GM13977 (cell line): ENCODE data around the gene SPON1.
"Not testable (repeated sequence)": the region's sequence is repeated elsewhere in the genome, so short reads cannot be mapped to it uniquely, and the experiment has no call there.

Experiments
- DNase-seq: peaks from one replicate; pipeline ENCODE4 v3.0.0; 2012; ENCODE audit warnings: low spot score
- in situ Hi-C: fragments of 300-500 bp; cut with MboI; formaldehyde crosslinking; loops from one replicate; pipeline ENCODE4 v1.12.0; 2022; ENCODE audit warnings: low sequenced_read_pairs, low pct_unique_long_range_greater_than_20kb, mixed read lengths, inconsistent platforms; ENCODE audit not compliant: unreplicated experiment
- TF ChIP-seq, protein P1 (sequence below): IDR thresholded peaks from 2 replicates; pipeline ENCODE4 v1.5.1; 2012; ENCODE audit warnings: mild to moderate bottlenecking, control low read depth; ENCODE audit not compliant: insufficient read depth; ENCODE audit errors: extremely low read depth, missing control alignments

Gene SPON1

DNA sequence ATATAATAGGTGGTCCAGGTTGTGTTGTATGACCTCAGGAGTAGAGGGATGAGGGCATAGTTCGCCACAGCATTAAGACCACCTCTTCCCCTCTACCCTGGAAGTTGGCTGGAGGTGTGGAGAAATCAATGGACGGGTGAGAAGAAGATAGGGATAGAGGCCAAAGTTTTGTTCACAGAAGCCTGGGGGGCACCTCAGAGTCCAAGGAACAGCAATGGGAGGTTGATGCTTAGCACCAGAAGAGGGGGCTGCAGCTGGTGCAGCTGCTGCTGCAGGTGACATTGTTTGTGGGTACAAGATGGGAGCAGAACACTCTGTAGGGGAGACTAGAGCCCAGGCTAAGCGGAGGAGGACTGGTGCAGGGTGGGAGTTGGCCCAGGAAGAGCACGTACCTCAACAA lies 31.2 kb upstream of the SPON1 start:
- DNase-seq, result no peak
- in situ Hi-C loops, result no loop called here
- TF ChIP-seq, protein P1, sequence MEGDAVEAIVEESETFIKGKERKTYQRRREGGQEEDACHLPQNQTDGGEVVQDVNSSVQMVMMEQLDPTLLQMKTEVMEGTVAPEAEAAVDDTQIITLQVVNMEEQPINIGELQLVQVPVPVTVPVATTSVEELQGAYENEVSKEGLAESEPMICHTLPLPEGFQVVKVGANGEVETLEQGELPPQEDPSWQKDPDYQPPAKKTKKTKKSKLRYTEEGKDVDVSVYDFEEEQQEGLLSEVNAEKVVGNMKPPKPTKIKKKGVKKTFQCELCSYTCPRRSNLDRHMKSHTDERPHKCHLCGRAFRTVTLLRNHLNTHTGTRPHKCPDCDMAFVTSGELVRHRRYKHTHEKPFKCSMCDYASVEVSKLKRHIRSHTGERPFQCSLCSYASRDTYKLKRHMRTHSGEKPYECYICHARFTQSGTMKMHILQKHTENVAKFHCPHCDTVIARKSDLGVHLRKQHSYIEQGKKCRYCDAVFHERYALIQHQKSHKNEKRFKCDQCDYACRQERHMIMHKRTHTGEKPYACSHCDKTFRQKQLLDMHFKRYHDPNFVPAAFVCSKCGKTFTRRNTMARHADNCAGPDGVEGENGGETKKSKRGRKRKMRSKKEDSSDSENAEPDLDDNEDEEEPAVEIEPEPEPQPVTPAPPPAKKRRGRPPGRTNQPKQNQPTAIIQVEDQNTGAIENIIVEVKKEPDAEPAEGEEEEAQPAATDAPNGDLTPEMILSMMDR, result no peak

GRCh38 chr11:13937154-13937553 lies 25.4 kb upstream of the SPON1 start:
- in situ Hi-C loops, DNase-seq: not testable (repeated sequence)

DNA sequence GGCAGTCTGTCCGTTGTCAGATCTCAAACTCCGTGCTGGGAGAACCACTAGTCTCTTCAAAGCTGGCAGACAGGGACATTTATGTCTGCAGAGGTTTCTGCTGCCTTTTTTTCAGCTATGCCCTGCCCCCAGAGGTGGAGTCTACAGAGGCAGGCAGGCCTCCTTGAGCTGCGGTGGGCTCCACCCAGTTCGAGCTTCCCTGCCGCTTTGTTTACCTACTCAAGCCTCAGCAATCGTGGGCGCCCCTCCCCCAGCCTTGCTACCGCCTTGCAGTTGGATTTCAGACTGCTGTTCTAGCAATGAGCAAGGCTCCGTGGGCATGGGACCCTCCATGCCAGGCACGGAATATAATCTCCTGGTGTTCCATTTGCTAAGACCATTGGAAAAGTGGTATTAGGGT lies 23.7 kb upstream of the SPON1 start:
- DNase-seq, in situ Hi-C loops: not testable (repeated sequence)

DNA sequence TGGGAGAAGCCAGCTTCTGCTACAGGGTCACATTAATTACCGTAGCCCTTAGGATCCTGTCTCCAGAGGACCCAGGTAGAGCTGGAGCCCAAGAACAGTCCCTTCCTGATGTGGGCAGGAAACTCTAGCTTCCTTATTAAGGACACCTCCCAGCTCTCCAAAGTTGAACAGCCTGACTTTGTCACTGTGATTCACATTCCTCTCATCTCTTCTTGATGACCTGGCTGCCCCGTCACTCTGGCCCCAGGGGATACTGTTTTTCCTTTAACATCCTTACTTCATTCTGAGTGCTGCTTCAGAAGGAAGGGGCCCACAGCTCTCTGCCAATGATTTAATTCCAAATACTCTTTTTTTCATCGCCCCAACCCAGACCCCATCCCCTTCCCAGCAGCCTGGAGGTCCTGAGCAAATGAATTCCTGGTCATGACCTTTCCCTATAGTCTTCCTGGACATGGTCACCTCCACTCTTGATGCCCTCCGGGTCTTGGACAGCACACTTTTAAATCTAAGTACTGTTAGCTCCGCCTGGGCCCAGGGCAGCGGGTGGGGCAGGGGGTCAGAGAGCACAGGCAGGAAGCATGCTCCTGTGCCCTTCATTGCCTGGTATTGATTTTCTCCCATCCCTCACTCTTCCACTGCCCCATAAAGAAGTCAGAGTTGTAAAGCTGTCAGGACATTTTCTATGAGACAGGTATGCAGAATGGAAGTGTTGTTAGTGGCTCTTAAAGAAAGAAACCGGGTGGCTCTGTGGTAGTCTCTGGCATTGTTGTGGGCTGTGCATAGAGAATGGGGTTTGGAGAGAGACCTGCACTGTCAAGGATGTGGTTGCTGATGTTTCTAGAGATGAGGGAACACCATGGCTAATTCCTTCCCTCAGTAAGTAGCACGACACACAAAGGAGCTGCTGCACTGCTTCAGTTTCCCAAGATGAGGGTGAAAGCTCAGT lies 22.3 kb upstream of the SPON1 start:
- DNase-seq, result no peak
- TF ChIP-seq, protein P1, result no peak
- in situ Hi-C loops, result no loop called here

DNA sequence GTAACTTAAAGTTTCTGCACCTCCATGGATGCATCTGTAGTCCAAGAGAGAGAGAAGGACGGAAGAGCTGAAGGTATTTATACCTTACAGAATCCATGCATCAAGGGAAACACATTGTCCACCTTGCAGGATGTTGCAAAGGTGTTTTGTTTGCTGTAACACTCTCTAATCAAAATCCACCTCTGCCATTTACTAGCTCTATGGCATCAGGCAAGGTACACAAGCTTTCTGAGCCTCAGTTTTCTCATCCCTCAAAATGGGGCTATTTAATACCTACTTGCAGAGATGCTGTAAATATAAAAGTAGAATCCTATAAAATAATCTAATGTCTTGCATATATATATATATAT lies 21.6 kb upstream of the SPON1 start:
- DNase-seq, result no peak
- TF ChIP-seq, protein P1, result no peak
- in situ Hi-C loops, result no loop called here

GRCh38 chr11:13941775-13942174 lies 20.7 kb upstream of the SPON1 start:
- no peak for DNase-seq
- TF ChIP-seq, protein P1, result no peak
- in situ Hi-C loops, result no loop called here

GRCh38 chr11:13942378-13942777 lies 20.1 kb upstream of the SPON1 start:
- in situ Hi-C loops, result no loop called here
- TF ChIP-seq, protein P1, result no peak
- no peak for DNase-seq
